Vagina (tissue), 2 donors: ENCODE results near the gene GLCE.

Source experiments
- POLR2A ChIP-seq, 2 donors: fragments of 450-650 bp; IDR thresholded peaks; one replicate each; pipeline ENCODE4 v1.6.1; 2017; ENCODE audit warnings: antibody characterized with exemption in 2 of 2, mild to moderate bottlenecking in 2 of 2, moderate library complexity in 2 of 2
- POLR2AphosphoS5 ChIP-seq, 2 donors: sonication (generic); formaldehyde crosslinking; IDR thresholded peaks; one replicate each; pipeline ENCODE4 v1.9.0; 2017; ENCODE audit warnings: antibody characterized with exemption in 2 of 2, mild to moderate bottlenecking in 2 of 2, low read depth in 1 of 2; ENCODE audit not compliant: insufficient read depth in 1 of 2

DNA sequence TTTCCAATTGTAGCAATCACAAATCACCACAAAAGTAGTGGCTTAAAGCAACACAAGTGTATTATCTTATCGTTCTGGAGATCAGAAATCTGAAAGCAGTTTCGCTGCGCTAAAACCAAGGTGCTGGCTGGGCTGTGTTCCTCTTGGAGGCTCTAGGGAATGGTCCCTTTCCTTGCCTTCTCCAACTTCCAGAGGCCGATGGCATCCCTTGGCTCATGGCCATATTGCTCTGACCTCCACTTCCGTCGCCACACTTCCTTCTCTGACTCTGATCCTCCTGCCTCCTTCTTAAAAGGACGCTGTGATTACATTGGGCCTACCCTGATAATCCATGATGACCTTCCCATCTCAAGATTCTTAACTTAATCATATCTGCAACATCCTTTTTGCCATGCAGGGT, 127.6 kb downstream of the GLCE start:
- no peak for TF ChIP-seq POLR2A (IDR thresholded peaks at IDR 0.05)
- TF ChIP-seq POLR2AphosphoS5 (IDR thresholded peaks at IDR 0.05; ENCODE audit: insufficient read depth in 1 of 2, low read depth in 1 of 2): no peak
